NCI-H1092 treated with DMSO at 0.1 percent for 48 hours (cell line): Measurements from ENCODE around the gene STK40.

Experiments used
- DNase-seq: peaks from one replicate; lab custom pipeline; 2025; lab: John Stamatoyannopoulos, UW

The STK40 gene

DNA sequence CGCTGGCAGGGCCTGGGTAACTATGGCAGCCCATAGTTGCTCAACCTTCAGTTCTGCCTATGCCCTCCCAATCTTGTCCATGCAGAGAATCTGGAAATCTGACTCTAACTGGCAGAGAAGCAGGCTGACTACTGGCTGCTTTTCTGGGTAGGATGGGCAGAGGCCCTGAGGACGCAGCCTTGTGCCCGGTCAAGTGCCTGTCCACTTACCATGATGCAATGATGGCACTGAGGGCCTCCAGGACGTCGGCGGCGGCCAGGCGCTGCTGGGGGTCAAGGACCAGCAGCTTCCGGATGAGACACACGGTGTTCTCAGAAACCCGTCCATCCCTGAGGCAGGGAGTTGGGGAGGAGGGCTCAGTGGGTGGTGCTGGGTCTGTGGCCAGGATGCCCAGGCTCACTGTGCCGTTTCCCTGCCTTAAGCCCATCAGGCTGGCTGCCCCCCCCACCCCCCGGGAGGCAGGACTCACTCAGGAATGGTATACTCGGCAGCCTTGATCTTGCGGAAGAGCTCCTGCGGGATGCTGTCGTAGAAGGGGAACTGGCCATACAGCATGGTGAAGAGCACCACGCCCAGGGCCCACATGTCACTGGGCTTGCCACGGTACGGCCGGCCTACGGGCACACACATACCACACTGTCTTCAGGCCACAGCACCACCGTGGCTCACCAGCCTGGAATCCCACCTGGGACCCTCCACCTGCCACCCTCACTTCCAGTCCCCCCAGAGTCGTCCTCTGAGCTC is 41.9 kb downstream of the STK40 start:
- DNase-seq: no peak

DNA sequence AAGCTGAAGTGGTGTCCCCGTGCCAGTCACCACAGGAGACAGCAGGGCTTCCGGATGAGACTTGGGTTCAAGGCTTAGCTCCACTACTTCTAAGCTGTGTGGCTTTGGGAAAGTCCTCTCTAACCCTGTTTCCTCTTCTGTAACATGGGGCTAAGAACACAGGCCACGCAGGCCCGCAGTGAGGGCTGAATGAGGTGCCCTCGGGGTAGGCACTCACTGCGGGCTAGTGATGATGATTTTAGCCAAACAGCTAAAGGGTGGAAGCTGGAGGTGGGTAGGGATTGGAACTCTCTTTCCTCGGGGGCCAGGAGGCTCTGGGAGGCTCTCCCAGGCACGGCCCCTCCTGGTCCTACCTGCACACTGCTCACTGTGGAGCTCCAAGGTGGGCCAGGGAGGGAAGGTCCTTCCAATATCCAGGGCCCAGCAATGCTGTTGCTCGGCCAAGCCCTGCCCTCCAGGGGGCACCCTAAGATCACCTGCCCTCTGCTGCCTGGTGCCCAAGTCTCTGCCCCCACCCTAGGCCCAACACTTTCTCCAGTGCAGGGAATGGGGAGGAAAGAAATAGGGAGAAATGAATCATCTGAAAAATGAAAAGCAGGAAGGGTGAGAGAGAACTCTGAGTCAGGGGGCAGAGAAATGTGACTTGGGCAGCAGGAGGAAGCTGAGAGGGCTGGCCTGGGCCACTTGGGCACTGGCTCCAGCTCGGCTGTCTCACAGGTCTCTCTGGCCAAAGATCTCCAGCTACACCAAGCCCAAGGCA is 43.1 kb downstream of the STK40 start:
- no peak for DNase-seq

DNA sequence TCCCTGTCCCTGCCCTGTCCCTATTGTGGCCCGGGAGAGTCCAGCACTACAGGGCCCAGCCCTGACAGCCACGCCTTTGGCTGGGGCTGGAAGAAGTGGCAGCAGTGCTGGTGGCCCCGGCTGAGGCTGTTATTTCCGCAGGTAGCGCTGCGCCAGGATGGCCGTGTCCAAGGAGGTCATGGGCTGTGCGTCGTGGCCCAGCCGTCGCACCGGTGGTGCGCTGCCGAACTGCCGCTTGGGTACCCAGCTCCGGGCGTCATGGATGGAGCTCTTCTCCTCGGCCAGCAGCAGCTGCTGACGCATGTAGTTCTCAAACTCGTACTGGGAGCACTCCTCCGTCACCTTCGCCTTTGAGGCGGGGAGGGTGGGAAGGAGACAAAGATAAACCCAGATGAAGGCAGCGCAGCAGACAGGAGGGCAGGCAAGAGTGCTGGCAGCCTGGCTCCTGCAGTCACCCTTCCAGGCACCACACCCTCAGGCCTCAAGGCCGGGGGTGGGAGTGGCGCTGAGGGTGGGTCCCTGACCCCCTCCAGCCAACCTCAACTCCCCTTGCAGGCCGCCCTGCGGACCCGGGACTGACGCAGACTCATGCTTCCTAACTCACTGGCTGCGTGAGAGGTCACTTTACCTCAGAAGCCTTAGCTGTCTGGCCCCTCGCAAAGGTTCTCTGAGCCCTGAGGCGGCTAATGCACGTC is 44.0 kb downstream of the STK40 start:
- no peak for DNase-seq

DNA sequence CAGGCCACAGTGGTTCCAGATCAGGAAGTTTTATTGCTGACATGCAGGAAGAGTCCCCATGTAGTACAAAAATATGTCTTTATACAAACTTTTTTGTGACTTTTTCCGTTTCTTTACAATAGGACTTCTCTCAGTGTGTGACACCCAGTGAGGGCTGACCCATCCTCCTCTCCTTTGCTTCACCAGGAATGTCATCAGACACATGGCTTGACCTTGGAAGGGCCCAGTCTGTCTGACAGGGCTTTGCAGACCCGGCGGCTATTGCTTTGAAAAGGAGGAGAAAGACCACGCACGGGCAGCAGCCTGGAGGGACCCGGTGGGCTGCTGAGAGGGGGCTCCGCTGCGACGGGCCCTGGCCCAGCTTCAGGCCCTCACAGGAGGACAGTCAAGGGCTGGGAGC is 46.1 kb downstream of the STK40 start:
- DNase-seq: no peak

DNA sequence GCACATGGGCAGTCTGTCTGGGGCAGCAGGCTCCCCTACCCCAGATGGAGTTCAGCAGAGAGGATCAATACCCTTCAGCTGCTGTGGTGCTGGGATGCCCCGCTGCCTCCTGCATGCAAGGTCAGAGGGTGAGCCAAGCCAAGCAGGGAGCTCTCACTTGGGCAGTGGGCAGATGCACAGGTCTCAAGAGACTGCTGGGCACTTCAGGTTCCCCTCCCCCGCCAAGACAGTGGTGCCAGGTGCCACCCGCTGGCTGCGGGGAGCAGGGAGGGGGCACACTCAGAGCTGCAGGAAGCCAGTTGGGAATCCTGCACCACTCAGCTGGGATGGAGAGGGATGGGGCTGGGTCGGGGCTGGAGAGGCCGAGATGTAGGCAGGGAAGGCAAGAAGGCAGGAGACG is 46.5 kb downstream of the STK40 start:
- no peak for DNase-seq

DNA sequence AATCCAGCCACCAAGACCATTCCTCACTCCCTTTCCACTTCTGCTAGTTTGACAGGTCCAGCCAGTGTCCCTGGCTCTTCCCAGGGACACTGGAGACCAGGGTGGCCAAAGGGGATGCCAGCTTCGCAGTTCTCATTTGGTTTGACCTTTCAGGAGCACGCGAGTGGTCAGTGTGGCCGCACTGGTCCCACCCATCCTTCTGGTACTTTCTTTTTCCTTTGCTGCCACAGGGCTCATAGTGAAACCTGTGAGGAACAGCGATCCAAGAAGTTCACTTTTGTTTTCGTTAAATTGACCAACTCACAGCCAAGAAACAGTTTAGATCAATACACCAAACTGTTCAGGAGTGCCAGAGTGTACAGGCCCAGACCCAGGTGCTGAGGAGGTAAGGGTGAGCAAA is 47.9 kb downstream of the STK40 start:
- no peak for DNase-seq

DNA sequence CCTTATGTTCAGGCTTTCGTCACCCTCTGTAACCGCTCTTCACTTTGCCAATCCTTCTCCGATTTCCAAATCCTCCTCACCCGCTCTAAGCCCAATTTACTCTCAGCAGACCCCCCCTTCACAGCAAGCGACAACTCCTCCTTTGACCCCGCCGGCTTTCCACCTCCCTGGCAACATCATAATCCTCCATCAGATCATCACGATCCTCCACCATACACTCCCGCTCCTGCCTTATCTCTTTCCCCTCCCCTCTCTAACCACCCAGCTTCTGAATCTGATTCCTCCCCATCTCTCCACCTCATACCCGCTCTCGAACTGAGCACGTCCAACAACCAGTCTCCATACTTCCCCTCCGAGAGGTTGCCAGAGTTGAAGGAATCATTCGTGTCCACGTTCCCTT is 54.8 kb downstream of the STK40 start:
- DNase-seq: no peak

DNA sequence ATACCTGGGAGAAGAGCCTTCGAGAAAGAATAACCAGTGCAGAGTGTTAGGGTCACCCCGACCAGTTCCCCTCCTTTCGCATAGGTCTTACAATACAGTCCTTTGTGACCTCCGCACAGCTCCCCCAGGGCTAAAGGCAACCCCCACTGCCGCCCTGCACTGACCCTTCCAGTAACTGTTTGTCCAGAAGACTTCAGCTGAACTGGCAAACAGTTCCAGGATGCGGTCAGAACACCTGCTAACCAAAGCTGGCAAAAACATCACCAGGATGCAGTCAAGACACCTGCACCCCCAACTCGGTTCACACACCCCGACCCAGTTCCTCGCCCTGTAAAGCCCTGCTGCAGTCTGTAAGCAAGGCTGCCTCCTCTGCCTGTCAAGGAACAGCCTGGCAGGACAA is 55.9 kb downstream of the STK40 start:
- DNase-seq: no peak

DNA sequence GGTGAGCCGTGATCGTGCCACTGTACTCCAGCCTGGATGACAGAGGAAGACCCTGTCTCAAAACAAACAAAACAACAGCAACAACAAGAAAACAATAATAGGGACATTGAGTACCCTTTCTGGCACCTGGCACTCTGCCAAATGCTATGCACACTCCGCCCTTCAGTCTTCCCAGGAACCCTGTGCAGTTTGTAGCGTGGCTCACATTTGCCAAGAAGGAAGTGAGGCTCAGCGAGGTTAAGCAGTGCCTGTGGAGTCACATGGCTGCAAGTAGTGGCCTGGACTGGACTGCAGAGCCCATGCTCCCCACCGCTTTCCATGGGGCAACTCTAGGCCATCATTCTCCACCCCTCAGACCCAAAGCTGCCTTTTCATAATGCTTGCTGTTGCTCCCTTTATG is 57.0 kb downstream of the STK40 start:
- DNase-seq: no peak

DNA sequence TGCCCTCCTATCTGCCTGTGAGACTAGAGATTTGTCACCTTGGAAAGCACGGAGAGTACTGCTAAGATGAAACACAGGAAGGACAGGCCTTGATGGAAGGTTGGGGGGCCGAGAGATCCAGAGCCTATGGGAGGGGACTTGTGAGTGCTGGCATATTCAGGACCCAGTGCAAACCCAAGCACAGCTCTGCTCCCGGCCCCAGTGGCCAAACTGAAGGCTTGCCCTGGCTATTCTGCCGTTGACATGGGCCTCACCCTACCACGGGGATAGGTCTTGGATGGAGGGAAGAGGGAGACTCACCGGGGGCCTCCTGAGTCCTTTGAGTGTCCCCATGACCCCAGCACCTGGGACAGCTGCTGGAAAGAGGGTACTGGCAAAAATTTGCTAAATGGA is 57.6 kb downstream of the STK40 start:
- DNase-seq: no peak

DNA sequence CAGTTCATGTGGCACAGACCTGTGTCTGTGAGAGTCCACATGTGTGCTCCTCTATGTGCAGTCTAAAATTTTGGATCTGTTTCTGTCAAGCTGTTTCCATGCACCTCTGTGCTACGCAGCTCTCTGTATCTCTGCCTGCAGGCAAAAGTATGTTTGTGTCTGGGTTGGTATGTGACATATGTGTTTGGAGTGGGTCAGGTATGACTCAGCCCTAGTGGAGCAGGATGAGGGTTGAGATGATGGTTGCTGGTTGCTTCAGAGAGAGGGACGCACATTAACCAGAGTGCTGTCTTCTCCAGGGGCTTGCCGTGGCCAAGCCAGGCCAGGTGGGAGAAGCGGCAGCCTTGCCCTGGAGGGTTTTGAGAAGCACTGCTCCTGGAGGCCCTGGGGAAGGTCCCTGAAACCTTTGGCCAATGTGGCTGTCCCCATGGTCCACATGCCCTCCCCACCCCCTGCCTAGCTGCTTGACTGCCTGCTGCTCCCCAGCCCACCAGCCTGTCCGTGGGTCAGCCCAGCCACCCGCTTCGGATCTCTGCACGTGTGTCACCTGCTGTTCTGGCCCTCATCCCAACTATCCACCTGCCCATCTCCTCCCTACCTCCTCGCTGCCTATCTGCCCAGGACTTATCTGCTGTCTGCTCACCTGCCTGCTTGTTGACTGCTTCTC is 58.2 kb downstream of the STK40 start:
- DNase-seq: peak; percentile 19

DNA sequence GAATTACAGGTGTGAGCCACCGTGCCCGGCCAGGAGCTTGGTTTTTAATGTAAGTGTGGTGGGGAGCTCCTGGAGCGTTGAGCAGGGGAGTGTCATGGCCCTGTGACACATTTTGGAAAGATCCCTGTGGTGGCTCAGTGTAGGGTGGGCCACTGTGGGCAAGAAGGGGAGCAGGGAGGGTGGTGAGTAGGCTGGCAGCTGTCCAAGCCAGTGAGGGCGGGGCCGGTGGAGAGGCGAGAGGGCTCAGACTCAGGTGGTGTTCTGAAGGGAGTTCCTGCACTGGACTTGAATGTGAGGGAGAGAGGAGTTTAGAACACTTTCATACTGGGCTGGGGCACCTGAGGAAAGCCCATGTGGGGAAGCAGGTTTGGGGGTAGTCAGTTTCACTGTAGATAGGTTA is 59.2 kb downstream of the STK40 start:
- no peak for DNase-seq

DNA sequence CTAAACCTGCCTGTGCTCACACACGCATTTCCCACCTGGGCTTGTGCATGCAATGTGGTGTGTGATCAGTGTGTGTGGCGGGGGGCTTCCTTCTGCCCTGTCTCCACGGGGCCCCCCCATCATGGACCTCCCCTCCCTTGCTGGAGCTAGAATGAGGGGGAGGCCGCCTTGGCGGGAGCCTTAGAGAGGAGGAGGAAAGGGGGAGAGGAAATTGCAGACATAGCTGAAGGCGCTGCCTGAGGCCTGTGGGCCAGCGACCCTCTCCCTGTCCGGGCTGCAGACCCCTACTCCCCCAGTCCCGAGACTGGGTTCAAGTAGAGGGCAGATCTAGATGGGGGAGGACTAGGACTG is 61.4 kb downstream of the STK40 start:
- no peak for DNase-seq

DNA sequence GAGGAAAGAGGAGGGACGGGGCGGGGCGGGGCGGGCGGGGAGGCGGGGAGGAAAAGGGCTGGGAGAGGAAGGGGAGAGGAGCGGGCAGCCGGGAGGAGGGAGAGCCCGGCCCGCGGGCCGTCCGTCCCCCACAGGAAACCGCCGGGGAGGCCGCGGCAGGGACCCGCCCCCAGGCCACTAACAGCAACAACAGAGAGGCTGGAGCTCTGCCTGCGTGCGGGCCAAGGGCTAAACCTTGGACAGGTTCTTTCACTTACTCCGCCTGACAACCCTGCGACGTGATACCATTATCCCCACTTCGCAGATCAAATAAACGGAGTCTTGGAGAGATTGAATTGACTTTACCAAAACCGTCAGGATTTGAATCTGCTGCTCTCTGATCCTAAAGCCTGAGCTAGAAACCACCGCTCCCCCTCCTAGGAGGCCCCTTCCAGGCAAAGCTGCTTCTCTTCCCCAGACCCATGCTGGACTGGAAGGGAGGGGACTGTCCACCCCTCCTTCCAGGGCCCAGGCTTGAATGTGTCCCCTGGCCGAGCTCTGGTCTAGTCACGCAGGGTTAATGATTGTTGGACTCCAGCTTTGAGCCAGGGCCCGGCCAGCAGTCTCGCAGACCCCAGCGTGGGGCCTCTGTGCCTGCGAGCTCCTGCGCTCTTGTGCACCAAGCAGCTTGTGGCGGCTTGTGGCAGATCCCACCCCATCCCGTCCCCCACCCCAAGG is 61.9 kb downstream of the STK40 start, which contains the start of gene EVA1B:
EVA1B (minus strand) TSS at position 10 of the 717 bp plus-strand sequence. CDS start 608 bp downstream, outside the sequence.
- no peak for DNase-seq

DNA sequence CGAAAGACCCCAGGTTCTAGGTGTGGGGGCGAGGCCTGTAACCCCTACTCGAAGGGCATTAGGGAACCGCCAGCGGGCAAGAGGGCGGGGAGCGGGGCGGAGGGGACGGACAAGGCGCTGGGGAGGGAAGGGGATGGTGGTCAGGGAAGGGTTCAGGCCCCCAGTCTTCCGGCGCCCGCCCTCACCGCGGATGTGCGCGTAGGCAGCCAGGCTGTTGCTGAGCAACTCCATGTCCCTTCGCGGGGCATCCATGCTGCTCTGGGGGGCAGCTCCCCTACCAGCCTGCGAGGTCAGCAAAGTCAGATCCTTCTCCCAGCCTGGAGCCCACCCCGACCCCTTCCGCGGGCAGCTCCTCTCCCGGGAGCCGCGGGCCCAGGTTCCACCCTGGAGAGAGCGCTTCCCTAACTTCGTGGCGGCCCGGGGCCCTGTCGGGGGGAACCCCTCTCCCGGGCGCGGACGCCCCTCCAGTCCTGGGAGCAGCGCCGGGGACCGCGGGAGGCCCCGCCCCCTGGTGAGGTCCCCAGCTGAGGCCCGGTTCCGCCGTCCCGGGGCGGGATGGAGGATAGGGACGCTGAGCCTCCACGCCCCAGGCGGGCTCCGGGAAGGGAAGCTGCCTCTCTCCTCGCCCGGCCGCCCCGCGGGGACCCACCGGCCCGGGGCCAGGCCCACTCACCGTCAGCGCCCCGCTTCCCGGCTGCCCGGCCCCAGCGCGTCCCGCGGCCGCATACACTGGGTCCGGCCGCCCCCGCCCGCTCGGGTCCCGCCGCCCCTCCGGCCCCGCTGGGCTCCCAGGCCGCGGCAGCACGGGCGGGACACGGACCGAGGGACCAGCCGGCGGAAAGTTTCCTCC is 62.7 kb downstream of the STK40 start:
- no peak for DNase-seq

DNA sequence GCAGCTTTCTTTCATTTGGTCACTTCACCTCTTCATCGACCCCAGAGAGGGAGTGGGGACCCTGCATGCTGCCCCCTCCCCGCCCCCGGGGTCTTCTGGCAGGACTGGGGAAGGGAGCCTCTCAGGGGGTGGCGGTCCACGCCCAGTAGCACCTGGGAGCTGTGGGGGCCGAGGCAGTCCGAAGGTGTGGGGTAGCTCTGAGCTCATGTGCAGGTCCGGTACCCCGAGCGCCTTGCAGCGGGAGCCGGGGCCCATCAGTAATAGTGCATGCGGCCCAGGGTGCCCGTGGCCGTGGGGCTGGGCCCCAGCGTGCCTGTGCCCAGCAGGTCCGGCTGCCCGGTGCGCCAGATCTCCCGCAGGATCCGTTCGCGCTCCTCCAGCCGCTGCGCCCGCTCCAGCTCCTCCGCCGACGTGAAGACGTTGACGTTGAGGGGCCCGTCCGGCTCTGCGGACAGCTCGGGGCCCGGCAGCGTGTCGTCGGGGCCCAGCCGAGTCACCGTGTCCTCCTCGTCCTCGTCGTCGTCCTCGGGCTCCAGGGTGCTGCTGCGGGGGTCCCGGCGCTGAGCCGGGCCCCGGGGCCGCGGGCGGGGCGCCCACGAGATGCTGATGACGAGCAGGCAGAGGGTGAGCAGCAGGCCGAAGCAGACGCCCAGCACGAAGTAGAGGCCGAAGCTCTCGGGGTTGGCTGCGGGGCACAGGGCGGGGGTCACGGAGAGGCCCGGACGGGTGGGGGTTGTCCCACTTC is 63.5 kb downstream of the STK40 start:
- no peak for DNase-seq

DNA sequence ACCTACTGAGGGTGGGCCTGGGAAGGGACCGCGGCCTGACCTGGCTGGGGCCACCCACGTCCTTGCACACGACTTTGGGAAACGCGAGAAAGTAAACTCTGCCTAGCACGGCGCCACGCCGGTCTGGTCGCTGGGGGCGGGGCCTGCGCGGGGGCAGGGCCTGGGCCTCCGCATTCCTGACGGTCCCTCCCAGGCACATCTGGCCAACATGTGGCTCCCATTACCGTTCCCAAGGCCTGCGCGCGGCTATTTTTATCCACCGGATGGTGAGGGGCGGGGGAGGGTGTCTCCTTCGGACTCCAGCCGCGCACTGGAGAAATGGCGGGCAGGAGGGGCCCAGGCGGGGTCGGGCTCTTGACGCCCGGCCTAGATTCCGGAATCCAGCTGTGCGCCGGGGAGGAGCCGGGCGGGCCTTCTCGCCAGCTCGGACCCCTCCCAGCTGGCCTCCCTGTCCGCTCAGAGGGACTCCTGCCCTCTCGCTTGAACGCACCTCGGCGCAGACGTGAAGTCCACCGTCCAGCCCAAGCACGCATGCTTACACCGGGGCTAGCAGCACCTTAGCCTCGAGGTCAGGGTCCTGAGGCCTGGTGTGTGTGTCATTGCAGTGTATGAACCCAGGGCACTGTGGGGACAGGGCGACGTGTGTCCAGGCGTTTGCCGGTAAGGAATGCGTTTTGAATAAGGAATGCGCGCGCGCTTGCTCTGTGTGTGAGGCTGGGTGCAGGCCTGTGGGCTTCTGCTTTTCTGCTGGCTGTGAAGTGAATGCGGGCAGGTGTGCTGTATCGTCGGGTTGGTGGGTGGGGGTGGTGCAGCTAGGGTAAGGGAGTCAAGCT is 64.4 kb downstream of the STK40 start:
- DNase-seq: no peak

DNA sequence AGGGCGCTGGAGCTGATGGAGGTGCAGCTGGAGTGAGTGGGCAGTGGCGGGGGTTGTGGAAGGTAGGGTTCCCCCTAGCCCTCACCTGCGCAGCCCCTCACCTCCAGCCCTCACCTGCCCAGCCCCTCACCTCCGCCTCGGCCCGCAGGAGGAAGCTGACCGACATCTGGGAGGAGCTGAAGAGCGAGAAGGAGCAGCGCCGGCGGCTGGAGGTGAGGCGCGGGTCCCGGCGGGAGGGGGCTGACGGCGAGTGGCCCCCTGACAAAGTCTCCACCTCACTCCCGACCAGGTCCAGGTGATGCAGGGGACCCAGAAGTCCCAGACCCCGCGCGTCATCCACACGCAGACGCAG is 65.0 kb downstream of the STK40 start:
- no peak for DNase-seq

DNA sequence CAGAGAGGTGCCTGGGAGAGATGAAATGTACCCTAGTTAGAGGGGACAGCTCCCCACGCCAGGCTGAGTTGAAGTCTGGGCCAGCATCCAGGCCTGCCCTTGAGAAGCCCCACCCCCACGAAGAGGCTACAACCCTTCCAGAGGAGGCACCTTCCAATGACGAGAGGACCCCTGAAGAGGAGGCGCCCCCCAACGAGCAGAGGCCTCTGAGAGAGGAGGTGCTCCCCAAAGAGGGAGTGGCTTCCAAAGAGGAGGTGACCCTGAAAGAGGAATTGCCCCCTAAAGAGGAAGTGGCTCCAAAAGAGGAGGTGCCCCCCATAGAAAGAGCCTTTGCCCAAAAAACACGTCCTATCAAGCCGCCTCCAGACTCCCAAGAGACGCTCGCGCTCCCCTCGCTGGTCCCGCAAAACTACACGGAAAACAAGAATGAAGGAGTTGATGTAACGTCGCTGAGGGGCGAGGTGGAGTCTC is 65.4 kb downstream of the STK40 start:
- no peak for DNase-seq
